GM19193 (cell line): ENCODE data around the gene MAGEB3.

Source experiments
- POLR2A ChIP-seq: IDR thresholded peaks from 4 replicates; pipeline ENCODE4 v1.6.1; 2011; ENCODE audit not compliant: insufficient read depth, insufficient read length; ENCODE audit errors: extremely low read depth

The MAGEB3 gene

GRCh38 chrX:30253257-30253656 lies 22.8 kb downstream of the MAGEB3 start:
- no peak for TF ChIP-seq POLR2A

GRCh38 chrX:30259927-30260326 lies 29.5 kb downstream of the MAGEB3 start:
- no peak for TF ChIP-seq POLR2A

GRCh38 chrX:30261012-30261411 lies 30.6 kb downstream of the MAGEB3 start:
- no peak for TF ChIP-seq POLR2A

- no peak for TF ChIP-seq POLR2A
Observed at GRCh38 chrX:30262763-30263162, 32.3 kb downstream of the MAGEB3 start.

GRCh38 chrX:30270639-30271038 lies 40.2 kb downstream of the MAGEB3 start:
- TF ChIP-seq POLR2A = no peak

- TF ChIP-seq POLR2A = no peak
Observed at GRCh38 chrX:30275498-30275897, 45.0 kb downstream of the MAGEB3 start.

GRCh38 chrX:30278365-30278764 lies 47.9 kb downstream of the MAGEB3 start:
- TF ChIP-seq POLR2A = no peak

GRCh38 chrX:30280428-30280827 lies 50.0 kb downstream of the MAGEB3 start:
- no peak for TF ChIP-seq POLR2A

GRCh38 chrX:30282527-30282926 lies 52.1 kb downstream of the MAGEB3 start:
- TF ChIP-seq POLR2A = no peak

GRCh38 chrX:30283456-30284200 lies 53.2 kb downstream of the MAGEB3 start:
- TF ChIP-seq POLR2A = no peak
